Measurements from ENCODE around the gene HACD2. TPM values are rescaled to one million over a fixed set of nuclear protein-coding genes. Genes with fewer than 3 reads are reported as not detected.

The HACD2 gene
- total and polyA plus RNA-seq, 2 donors from 2014 or later: 13.1 to 25.4 TPM

GRCh38 chr3:123583561-123583960 is 1.3 kb downstream of the HACD2 start:
- DNase-seq: no peak
- FAIRE-seq: no peak
- H3K9ac ChIP-seq (ENCODE audit: low read length in 3 of 3): peak overlapping the region in 1 of 3 donors; percentile 51
- no peaks in the 10 kb centered on the region for H3K9me3 ChIP-seq (ENCODE audit: control insufficient read depth in 2 of 3, insufficient read depth in 1 of 3, low read length in 3 of 3)
- H3K36me3 ChIP-seq (ENCODE audit: control insufficient read depth in 2 of 3, insufficient read depth in 3 of 3, low read length in 3 of 3): no peaks in the 10 kb centered on the region
- intact Hi-C loops (cut with DNase I): no loop called here
- no peaks in the 10 kb centered on the region for H3K27me3 ChIP-seq (ENCODE audit: control insufficient read depth, insufficient read depth, low read length)
- TF ChIP-seq, protein P1, sequence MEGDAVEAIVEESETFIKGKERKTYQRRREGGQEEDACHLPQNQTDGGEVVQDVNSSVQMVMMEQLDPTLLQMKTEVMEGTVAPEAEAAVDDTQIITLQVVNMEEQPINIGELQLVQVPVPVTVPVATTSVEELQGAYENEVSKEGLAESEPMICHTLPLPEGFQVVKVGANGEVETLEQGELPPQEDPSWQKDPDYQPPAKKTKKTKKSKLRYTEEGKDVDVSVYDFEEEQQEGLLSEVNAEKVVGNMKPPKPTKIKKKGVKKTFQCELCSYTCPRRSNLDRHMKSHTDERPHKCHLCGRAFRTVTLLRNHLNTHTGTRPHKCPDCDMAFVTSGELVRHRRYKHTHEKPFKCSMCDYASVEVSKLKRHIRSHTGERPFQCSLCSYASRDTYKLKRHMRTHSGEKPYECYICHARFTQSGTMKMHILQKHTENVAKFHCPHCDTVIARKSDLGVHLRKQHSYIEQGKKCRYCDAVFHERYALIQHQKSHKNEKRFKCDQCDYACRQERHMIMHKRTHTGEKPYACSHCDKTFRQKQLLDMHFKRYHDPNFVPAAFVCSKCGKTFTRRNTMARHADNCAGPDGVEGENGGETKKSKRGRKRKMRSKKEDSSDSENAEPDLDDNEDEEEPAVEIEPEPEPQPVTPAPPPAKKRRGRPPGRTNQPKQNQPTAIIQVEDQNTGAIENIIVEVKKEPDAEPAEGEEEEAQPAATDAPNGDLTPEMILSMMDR (IDR thresholded peaks at IDR 0.05; ENCODE audit: borderline replicate concordance, extremely low read depth, insufficient read depth): no peak
- no peak overlapping the region for H3K27ac ChIP-seq (ENCODE audit: low read depth in 2 of 2, low read length in 2 of 2)
- peaks cover 3 to 7% (median 4%) of the 10 kb centered on the region in 3 donors for H3K4me1 ChIP-seq (ENCODE audit: control insufficient read depth in 2 of 3, insufficient read depth in 2 of 3, low read depth in 1 of 3, low read length in 3 of 3)
- no peak overlapping the region for H3K4me3 ChIP-seq (ENCODE audit: low read length in 3 of 3)

GRCh38 chr3:123582315-123582714 is 2.5 kb downstream of the HACD2 start:
- no peak overlapping the region for H3K4me3 ChIP-seq (ENCODE audit: low read length in 3 of 3)
- no peak overlapping the region for H3K27ac ChIP-seq (ENCODE audit: low read depth in 2 of 2, low read length in 2 of 2)
- H3K9me3 ChIP-seq (ENCODE audit: control insufficient read depth in 2 of 3, insufficient read depth in 1 of 3, low read length in 3 of 3): no peaks in the 10 kb centered on the region
- intact Hi-C loops (cut with DNase I): no loop called here
- H3K36me3 ChIP-seq (ENCODE audit: control insufficient read depth in 2 of 3, insufficient read depth in 3 of 3, low read length in 3 of 3): no peaks in the 10 kb centered on the region
- H3K9ac ChIP-seq (ENCODE audit: low read length in 3 of 3): no peak overlapping the region
- TF ChIP-seq, protein P1 (IDR thresholded peaks at IDR 0.05; ENCODE audit: borderline replicate concordance, extremely low read depth, insufficient read depth): no peak
- FAIRE-seq (no peak), DNase-seq (no peak)
- peaks cover 3 to 7% (median 4%) of the 10 kb centered on the region in 3 donors for H3K4me1 ChIP-seq (ENCODE audit: control insufficient read depth in 2 of 3, insufficient read depth in 2 of 3, low read depth in 1 of 3, low read length in 3 of 3)
- H3K27me3 ChIP-seq (ENCODE audit: control insufficient read depth, insufficient read depth, low read length): no peaks in the 10 kb centered on the region

DNA sequence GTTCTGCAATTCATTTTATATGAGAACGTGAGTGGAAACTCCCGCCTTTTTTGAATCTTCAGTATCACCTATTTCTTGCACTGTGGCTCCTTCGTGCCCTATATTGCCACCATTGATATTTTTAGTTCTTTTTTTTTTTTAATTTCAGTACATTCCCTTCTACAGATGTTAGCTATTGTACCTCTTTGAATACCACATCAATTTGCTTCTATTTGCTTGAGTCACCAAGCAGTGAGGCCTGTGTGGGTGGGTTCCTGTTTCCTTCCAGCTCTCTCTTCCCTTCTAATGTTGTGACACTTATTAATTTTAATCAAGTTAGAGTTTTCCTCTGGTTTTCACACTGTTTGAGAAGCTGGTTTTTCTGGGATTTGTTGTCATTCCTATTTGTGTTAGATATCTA is 8.7 kb downstream of the HACD2 start:
- intact Hi-C loops (cut with DNase I): no loop called here
- no peaks in the 10 kb centered on the region for H3K9me3 ChIP-seq (ENCODE audit: control insufficient read depth in 2 of 3, insufficient read depth in 1 of 3, low read length in 3 of 3)
- no peak for FAIRE-seq

More for the DNA sequence above, 8.7 kb downstream of the HACD2 start:
- H3K27me3 ChIP-seq (ENCODE audit: control insufficient read depth, insufficient read depth, low read length): no peaks in the 10 kb centered on the region
- no peaks in the 10 kb centered on the region for H3K36me3 ChIP-seq (ENCODE audit: control insufficient read depth in 2 of 3, insufficient read depth in 3 of 3, low read length in 3 of 3)
- H3K9ac ChIP-seq (ENCODE audit: low read length in 3 of 3): no peak overlapping the region
- no peak overlapping the region for H3K27ac ChIP-seq (ENCODE audit: low read depth in 2 of 2, low read length in 2 of 2)
- H3K4me3 ChIP-seq (ENCODE audit: low read length in 3 of 3): no peak overlapping the region
- TF ChIP-seq, protein P1 (IDR thresholded peaks at IDR 0.05; ENCODE audit: borderline replicate concordance, extremely low read depth, insufficient read depth): no peak
- no peaks in the 10 kb centered on the region for H3K4me1 ChIP-seq (ENCODE audit: control insufficient read depth in 2 of 3, insufficient read depth in 2 of 3, low read depth in 1 of 3, low read length in 3 of 3)
- DNase-seq: no peak

Measured in kidney (tissue), 14 donors.